ENCODE measurements around the gene PARD3. TPM values are rescaled to one million over a fixed set of nuclear protein-coding genes. Genes with fewer than 3 reads are reported as not detected.

The PARD3 gene
- total RNA-seq, 4 donors from 2014 or later, result 98.9 to 122 (median 105) TPM

- Histone ChIP-seq H3K4me1 (peaks cover 29 to 88% (median 71%) of the 10 kb centered on the region in 4 donors), H3K9me3 (no peaks in the 10 kb centered on the region)
- intact Hi-C loops (cut with DNase I), result loop anchor here (10.0 kb wide), 1 partner anchor 204 kb away; no protein-coding TSS in a partner anchor
These were observed 84.4 kb downstream of the PARD3 start for GRCh38 chr10:34730726-34731125.

GRCh38 chr10:34729619-34730018 is 85.5 kb downstream of the PARD3 start:
- H3K36me3 ChIP-seq, result no peaks in the 10 kb centered on the region
- no peak overlapping the region for H3K27ac ChIP-seq (replicated peaks in 1 of 4)
- no peak overlapping the region for H3K4me3 ChIP-seq
- WGBS, result 68% methylated on average over 5 of the region's 5 CpGs
- intact Hi-C loops (cut with DNase I), result loop anchor here (5.0 to 10.0 kb wide), 2 partner anchors 83 to 205 kb away; no protein-coding TSS in a partner anchor
- peaks cover 30 to 85% (median 67%) of the 10 kb centered on the region in 4 donors for H3K4me1 ChIP-seq
- DNase-seq (ENCODE audit: extremely low spot score), result peak; percentile 45
- TF ChIP-seq CTCF (IDR thresholded peaks at IDR 0.05), result no peak
- no peak for TF ChIP-seq POLR2AphosphoS5 (IDR thresholded peaks at IDR 0.05)
- no peak for TF ChIP-seq EP300 (IDR thresholded peaks at IDR 0.05)
- no peak for TF ChIP-seq POLR2A (IDR thresholded peaks at IDR 0.05; ENCODE audit: low read depth)
- H3K9me3 ChIP-seq, result no peaks in the 10 kb centered on the region
- H3K27me3 ChIP-seq, result no peaks in the 10 kb centered on the region

More at GRCh38 chr10:34730726-34731125, 84.4 kb downstream of the PARD3 start:
- Histone ChIP-seq H3K36me3 (no peaks in the 10 kb centered on the region), H3K27ac (replicated peaks in 1 of 4) (no peak overlapping the region), H3K4me3 (no peak overlapping the region), H3K27me3 (no peaks in the 10 kb centered on the region)
- DNase-seq (ENCODE audit: extremely low spot score), result no peak
- TF ChIP-seq CTCF (IDR thresholded peaks at IDR 0.05) (no peak), POLR2A (IDR thresholded peaks at IDR 0.05; ENCODE audit: low read depth) (no peak), POLR2AphosphoS5 (IDR thresholded peaks at IDR 0.05) (no peak), EP300 (IDR thresholded peaks at IDR 0.05) (no peak)
- 93% methylated on average over 7 of the region's 7 CpGs for WGBS

- Histone ChIP-seq H3K4me3 (no peak overlapping the region), H3K4me1 (peaks cover 40 to 92% (median 78%) of the 10 kb centered on the region in 4 donors), H3K9me3 (no peaks in the 10 kb centered on the region), H3K36me3 (no peaks in the 10 kb centered on the region), H3K27me3 (no peaks in the 10 kb centered on the region), H3K27ac (replicated peaks in 1 of 4) (no peak overlapping the region)
- TF ChIP-seq POLR2AphosphoS5 (IDR thresholded peaks at IDR 0.05) (no peak), CTCF (IDR thresholded peaks at IDR 0.05) (no peak), POLR2A (IDR thresholded peaks at IDR 0.05; ENCODE audit: low read depth) (no peak), EP300 (IDR thresholded peaks at IDR 0.05) (no peak)
- DNase-seq (ENCODE audit: extremely low spot score), result no peak
- intact Hi-C loops (cut with DNase I), result loop anchor here (5.0 kb wide), 1 partner anchor 84 kb away; no protein-coding TSS in a partner anchor
- 88% methylated on average over 1 of the region's 1 CpG for WGBS
These were observed 86.7 kb downstream of the PARD3 start for GRCh38 chr10:34728361-34728760.

GRCh38 chr10:34727595-34728033 is 87.5 kb downstream of the PARD3 start:
- TF ChIP-seq CTCF (IDR thresholded peaks at IDR 0.05) (no peak), EP300 (IDR thresholded peaks at IDR 0.05) (no peak), POLR2AphosphoS5 (IDR thresholded peaks at IDR 0.05) (no peak), POLR2A (IDR thresholded peaks at IDR 0.05; ENCODE audit: low read depth) (no peak)
- no peaks in the 10 kb centered on the region for H3K27me3 ChIP-seq
- no peak overlapping the region for H3K27ac ChIP-seq (replicated peaks in 1 of 4)
- no peaks in the 10 kb centered on the region for H3K36me3 ChIP-seq
- H3K4me3 ChIP-seq, result no peak overlapping the region
- intact Hi-C loops (cut with DNase I), result loop anchor here (5.0 kb wide), 1 partner anchor 85 kb away; no protein-coding TSS in a partner anchor
- peaks cover 40 to 89% (median 80%) of the 10 kb centered on the region in 4 donors for H3K4me1 ChIP-seq
- DNase-seq (ENCODE audit: extremely low spot score), result peak; percentile 91
- WGBS, result 60% methylated on average over 9 of the region's 9 CpGs
- no peaks in the 10 kb centered on the region for H3K9me3 ChIP-seq

GRCh38 chr10:34726862-34727261 is 88.2 kb downstream of the PARD3 start:
- TF ChIP-seq EP300 (IDR thresholded peaks at IDR 0.05), result no peak
- TF ChIP-seq POLR2A (IDR thresholded peaks at IDR 0.05; ENCODE audit: low read depth), result no peak
- no peak for TF ChIP-seq POLR2AphosphoS5 (IDR thresholded peaks at IDR 0.05)
- TF ChIP-seq CTCF (IDR thresholded peaks at IDR 0.05), result no peak
- intact Hi-C loops (cut with DNase I), result loop anchor here (5.0 kb wide), 1 partner anchor 85 kb away; no protein-coding TSS in a partner anchor
- no peak for DNase-seq (ENCODE audit: extremely low spot score)
- Histone ChIP-seq H3K27ac (replicated peaks in 1 of 4) (no peak overlapping the region), H3K4me3 (no peak overlapping the region), H3K9me3 (no peaks in the 10 kb centered on the region), H3K4me1 (peaks cover 32 to 81% (median 77%) of the 10 kb centered on the region in 4 donors), H3K27me3 (no peaks in the 10 kb centered on the region), H3K36me3 (no peaks in the 10 kb centered on the region)
